Endothelial cell (in vitro differentiated cells): ENCODE data around the gene ANKRD33B. TPM values are rescaled to one million over a fixed set of nuclear protein-coding genes. Genes with fewer than 3 reads are reported as not detected.
A peak's percentile ranks its signal among the peaks of the same experiment; 100 is the strongest.

ENCODE experiments used
- DNase-seq: peaks from one replicate; pipeline ENCODE4 v3.0.0; 2021; ENCODE audit warnings: low spot score
- H3K27ac Mint-ChIP-seq: one replicate; pipeline ENCODE4 v1.8.0; 2021; ENCODE audit warnings: mixed read lengths, inconsistent platforms; ENCODE audit not compliant: unreplicated experiment
- H3K27me3 Mint-ChIP-seq: one replicate; pipeline ENCODE4 v1.8.0; 2021; ENCODE audit warnings: mild to moderate bottlenecking, moderate library complexity, mixed read lengths, inconsistent platforms; ENCODE audit not compliant: unreplicated experiment
- H3K36me3 Mint-ChIP-seq: one replicate; pipeline ENCODE4 v1.8.0; 2021; ENCODE audit warnings: mild to moderate bottlenecking, low read depth, mixed read lengths, inconsistent platforms; ENCODE audit not compliant: unreplicated experiment
- H3K4me1 Mint-ChIP-seq: one replicate; pipeline ENCODE4 v1.8.0; 2021; ENCODE audit warnings: mild to moderate bottlenecking, mixed read lengths, inconsistent platforms; ENCODE audit not compliant: unreplicated experiment
- H3K4me3 Mint-ChIP-seq: one replicate; pipeline ENCODE4 v1.8.0; 2021; ENCODE audit warnings: mild to moderate bottlenecking, mixed read lengths, inconsistent platforms; ENCODE audit not compliant: unreplicated experiment
- H3K9me3 Mint-ChIP-seq: one replicate; pipeline ENCODE4 v1.8.0; 2021; ENCODE audit warnings: mixed read lengths, inconsistent platforms; ENCODE audit not compliant: unreplicated experiment
- CTCF ChIP-seq: fragments of 200-600 bp; sonication (generic); IDR thresholded peaks from one replicate; pipeline ENCODE4 v1.5.0; 2021; ENCODE audit warnings: antibody characterized with exemption; ENCODE audit not compliant: unreplicated experiment
- total RNA-seq: library from RNA; stranded (reverse); fragmentation: NEBNext Ultra II Directional; extraction: Animal tissue kit (Norgen Biotek cat#: 25700); gene quantifications from one replicate; pipeline ENCODE4 v1.2.1, GENCODE V29; 2021; ENCODE audit not compliant: unreplicated experiment

ANKRD33B gene
- total RNA-seq, 1 donor from 2014 or later: 7.0 TPM

GRCh38 chr5:10559871-10560270 lies 4.0 kb upstream of the ANKRD33B start:
- Mint-ChIP-seq H3K4me3 (no peak overlapping the region), H3K27ac (no peak overlapping the region), H3K4me1 (no peaks in the 10 kb centered on the region), H3K9me3 (no peaks in the 10 kb centered on the region), H3K27me3 (peaks cover 10% of the 10 kb centered on the region), H3K36me3 (no peaks in the 10 kb centered on the region)
- no peak for TF ChIP-seq CTCF
- DNase-seq: no peak

- Mint-ChIP-seq H3K27ac (peak overlapping the region; percentile 42), H3K4me1 (peaks cover 5% of the 10 kb centered on the region), H3K36me3 (no peaks in the 10 kb centered on the region), H3K27me3 (peaks cover 16% of the 10 kb centered on the region), H3K4me3 (peak overlapping the region; percentile 74), H3K9me3 (no peaks in the 10 kb centered on the region)
- TF ChIP-seq CTCF: no peak
- DNase-seq: no peak
Observed at GRCh38 chr5:10562201-10563109, 1.4 kb upstream of the ANKRD33B start.

GRCh38 chr5:10563110-10563944 lies 543 bp upstream of the ANKRD33B start:
- no peaks in the 10 kb centered on the region for H3K36me3 Mint-ChIP-seq
- no peak overlapping the region for H3K27ac Mint-ChIP-seq
- no peaks in the 10 kb centered on the region for H3K9me3 Mint-ChIP-seq
- no peak overlapping the region for H3K4me3 Mint-ChIP-seq
- TF ChIP-seq CTCF: no peak
- H3K4me1 Mint-ChIP-seq: peaks cover 5% of the 10 kb centered on the region
- peaks cover 17% of the 10 kb centered on the region for H3K27me3 Mint-ChIP-seq
- DNase-seq: peak; percentile 20

GRCh38 chr5:10564838-10565784 lies 1.2 kb downstream of the ANKRD33B start:
- Mint-ChIP-seq H3K27ac (no peak overlapping the region), H3K9me3 (no peaks in the 10 kb centered on the region), H3K27me3 (peaks cover 17% of the 10 kb centered on the region), H3K4me3 (peak overlapping the region; percentile 89), H3K4me1 (peaks cover 5% of the 10 kb centered on the region), H3K36me3 (no peaks in the 10 kb centered on the region)
- peak; percentile 27 for DNase-seq
- no peak for TF ChIP-seq CTCF
